Activated CD4-positive, alpha-beta T cell treated with anti-CD3 and anti-CD28 coated beads for 24 hours (primary cell): Measurements from ENCODE around the gene CD3E.
A peak's percentile ranks its signal among the peaks of the same experiment; 100 is the strongest.

Experiments used
- DNase-seq, 2 donors: peaks; one replicate each; pipeline ENCODE4 v3.0.0-alpha.2; 2020; ENCODE audit warnings: low read depth in 2 of 2

Gene CD3E

GRCh38 chr11:118325283-118325682 is 20.8 kb downstream of the CD3E start:
- DNase-seq, result no peak

GRCh38 chr11:118328745-118329144 is 24.2 kb downstream of the CD3E start:
- no peak for DNase-seq

GRCh38 chr11:118334745-118335144 is 30.2 kb downstream of the CD3E start:
- no peak for DNase-seq

GRCh38 chr11:118338637-118339061 is 34.1 kb downstream of the CD3E start:
- peak; percentile 72 to 79 for DNase-seq

- no peak for DNase-seq
These were observed 34.9 kb downstream of the CD3E start for GRCh38 chr11:118339281-118339961.

- DNase-seq, result no peak
These were observed 35.9 kb downstream of the CD3E start for GRCh38 chr11:118340449-118340848.

GRCh38 chr11:118341261-118341660 is 36.7 kb downstream of the CD3E start:
- DNase-seq, result no peak

- DNase-seq, result no peak
These were observed 37.4 kb downstream of the CD3E start for GRCh38 chr11:118341815-118342489.

GRCh38 chr11:118342503-118343161 is 38.1 kb downstream of the CD3E start, which contains the start of gene CD3D:
Gene CD3D (minus strand): TSS chr11:118342705. CDS start chr11:118342607, 98 bp downstream.
- DNase-seq, result peak; percentile 43 to 60

- no peak for DNase-seq
These were observed 38.7 kb downstream of the CD3E start for GRCh38 chr11:118343248-118343647.

- DNase-seq, result peak; percentile 54 to 63
These were observed 39.5 kb downstream of the CD3E start, which contains the start of gene CD3G for GRCh38 chr11:118343981-118344515. Gene CD3G (plus strand): TSS chr11:118344344. CDS start chr11:118344424, 80 bp downstream.

- DNase-seq, result no peak
These were observed 44.9 kb downstream of the CD3E start for GRCh38 chr11:118349475-118349874.

- no peak for DNase-seq
These were observed 48.7 kb downstream of the CD3E start for GRCh38 chr11:118353084-118353710.

- no peak for DNase-seq
These were observed 53.5 kb downstream of the CD3E start for GRCh38 chr11:118358071-118358470.

GRCh38 chr11:118359295-118359958 is 54.9 kb downstream of the CD3E start, which contains the start of gene UBE4A:
Gene UBE4A (plus strand): TSS chr11:118359600. CDS start chr11:118365081, 5,481 bp downstream.
- peak; percentile 96 to 99 for DNase-seq

GRCh38 chr11:118364956-118365615 is 60.6 kb downstream of the CD3E start:
- no peak for DNase-seq
